Activated CD4-positive, alpha-beta T cell treated with anti-CD3 and anti-CD28 coated beads, Interleukin-2, amount 10 ng/mL, durations not matched to agents 7 days and 5 days (primary cell): Measurements from ENCODE around the gene SPSB1. TPM values are rescaled to one million over a fixed set of nuclear protein-coding genes. Genes with fewer than 3 reads are reported as not detected.
"Not testable (repeated sequence)": the region's sequence is repeated elsewhere in the genome, so short reads cannot be mapped to it uniquely, and the experiment has no call there.

Experiments used
- CTCF ChIA-PET: fragments of 350-600 bp; sonication (Branson Sonifier 250); formaldehyde crosslinking; loops from one replicate; lab custom pipeline; 2021; ENCODE audit warnings: antibody characterized with exemption; lab: Charles Lee
- POLR2A ChIA-PET: fragments of 350-600 bp; sonication (Branson Sonifier 250); formaldehyde crosslinking; loops from one replicate; lab custom pipeline; 2021; ENCODE audit warnings: antibody characterized with exemption; lab: Charles Lee
- DNase-seq: peaks from one replicate; pipeline ENCODE4 v3.0.0-alpha.2; 2020
- H3K27ac Mint-ChIP-seq: one replicate; pipeline ENCODE4 v1.8.0; 2021; ENCODE audit warnings: mild to moderate bottlenecking, moderate library complexity, mixed read lengths
- H3K27me3 Mint-ChIP-seq: one replicate; pipeline ENCODE4 v1.8.0; 2021; ENCODE audit warnings: mixed read lengths
- H3K36me3 Mint-ChIP-seq: one replicate; pipeline ENCODE4 v1.8.0; 2021; ENCODE audit warnings: low read depth, mixed read lengths
- H3K4me1 Mint-ChIP-seq: one replicate; pipeline ENCODE4 v1.8.0; 2021; ENCODE audit warnings: mixed read lengths
- H3K4me3 Mint-ChIP-seq: one replicate; pipeline ENCODE4 v1.8.0; 2021; ENCODE audit warnings: mild to moderate bottlenecking, moderate library complexity, mixed read lengths
- H3K9me3 Mint-ChIP-seq: one replicate; pipeline ENCODE4 v1.8.0; 2021; ENCODE audit warnings: mixed read lengths
- total RNA-seq, 2 experiments: library from RNA; stranded (reverse); gene quantifications; one replicate each; pipeline ENCODE4 v1.2.3, GENCODE V29; 2021

The SPSB1 gene
- total RNA-seq, 2 experiments from 2014 or later: 4.8 to 6.6 TPM

GRCh38 chr1:9376886-9377333, 84.2 kb downstream of the SPSB1 start:
- ChIA-PET CTCF (interaction anchor here (1.2 kb wide), 1 partner anchor 8 kb away, joined by 3 read pairs; no protein-coding TSS in a partner anchor), POLR2A (no interaction called here)
- Mint-ChIP-seq H3K9me3 (no peaks in the 10 kb centered on the region), H3K36me3 (no peaks in the 10 kb centered on the region), H3K27me3 (peaks cover 3% of the 10 kb centered on the region), H3K4me3 (no peak overlapping the region), H3K4me1 (no peaks in the 10 kb centered on the region), H3K27ac (no peak overlapping the region)
- no peak for DNase-seq

- H3K4me3 Mint-ChIP-seq: no peak overlapping the region
- ChIA-PET CTCF (interaction anchor here (1.0 kb wide), 1 partner anchor 21 kb away, joined by 3 read pairs; no protein-coding TSS in a partner anchor), POLR2A (no interaction called here)
- peaks cover 3% of the 10 kb centered on the region for H3K27me3 Mint-ChIP-seq
- no peak overlapping the region for H3K27ac Mint-ChIP-seq
- no peak for DNase-seq
- H3K9me3 Mint-ChIP-seq: no peaks in the 10 kb centered on the region
- no peaks in the 10 kb centered on the region for H3K36me3 Mint-ChIP-seq
- no peaks in the 10 kb centered on the region for H3K4me1 Mint-ChIP-seq
These were observed 86.1 kb downstream of the SPSB1 start for GRCh38 chr1:9378801-9379200.

- ChIA-PET POLR2A (no interaction called here), CTCF (no interaction called here)
- Mint-ChIP-seq H3K27me3 (peaks cover 3% of the 10 kb centered on the region), H3K36me3 (no peaks in the 10 kb centered on the region), H3K4me3 (no peak overlapping the region), H3K27ac (no peak overlapping the region), H3K9me3 (no peaks in the 10 kb centered on the region), H3K4me1 (no peaks in the 10 kb centered on the region)
- DNase-seq: no peak
These were observed 88.0 kb downstream of the SPSB1 start for GRCh38 chr1:9380711-9381110.

GRCh38 chr1:9382643-9383491, 90.2 kb downstream of the SPSB1 start:
- Mint-ChIP-seq H3K27me3 (peaks cover 8% of the 10 kb centered on the region), H3K9me3 (no peaks in the 10 kb centered on the region), H3K4me1 (peaks cover 2% of the 10 kb centered on the region), H3K4me3 (no peak overlapping the region), H3K36me3 (no peaks in the 10 kb centered on the region), H3K27ac (no peak overlapping the region)
- CTCF ChIA-PET: interaction anchor here (1.3 to 2.9 kb wide), 2 partner anchors 17 to 110 kb away, joined by 3 to 8 read pairs; no protein-coding TSS in a partner anchor
- POLR2A ChIA-PET: no interaction called here
- DNase-seq: no peak

- Mint-ChIP-seq H3K36me3 (no peaks in the 10 kb centered on the region), H3K4me3 (no peak overlapping the region), H3K27me3 (peaks cover 8% of the 10 kb centered on the region), H3K27ac (no peak overlapping the region), H3K4me1 (peaks cover 4% of the 10 kb centered on the region), H3K9me3 (no peaks in the 10 kb centered on the region)
- no peak for DNase-seq
- POLR2A ChIA-PET: no interaction called here
- CTCF ChIA-PET: interaction anchor here (0.6 to 2.9 kb wide), 4 partner anchors 8 to 27 kb away, joined by 3 to 8 read pairs (median 3); no protein-coding TSS in a partner anchor
These were observed 91.4 kb downstream of the SPSB1 start for GRCh38 chr1:9384128-9384527.

GRCh38 chr1:9384751-9385245, 92.1 kb downstream of the SPSB1 start:
- Mint-ChIP-seq H3K36me3 (no peaks in the 10 kb centered on the region), H3K27me3 (peaks cover 8% of the 10 kb centered on the region), H3K4me3 (no peak overlapping the region), H3K9me3 (no peaks in the 10 kb centered on the region), H3K27ac (peak overlapping the region; percentile 19), H3K4me1 (peaks cover 8% of the 10 kb centered on the region)
- no peak for DNase-seq
- POLR2A ChIA-PET: no interaction called here
- CTCF ChIA-PET: interaction anchor here (0.6 to 2.9 kb wide), 6 partner anchors 9 to 30 kb away, joined by 3 to 8 read pairs (median 3); no protein-coding TSS in a partner anchor

GRCh38 chr1:9385392-9385791, 92.7 kb downstream of the SPSB1 start:
- H3K9me3 Mint-ChIP-seq, POLR2A ChIA-PET, H3K27me3 Mint-ChIP-seq, DNase-seq, H3K36me3 Mint-ChIP-seq, H3K4me3 Mint-ChIP-seq: not testable (repeated sequence)
- Mint-ChIP-seq H3K4me1 (peaks cover 11% of the 10 kb centered on the region), H3K27ac (peak overlapping the region; percentile 19)
- CTCF ChIA-PET: interaction anchor here (0.8 to 2.9 kb wide), 7 partner anchors 9 to 56 kb away, joined by 3 to 8 read pairs (median 3); no protein-coding TSS in a partner anchor

GRCh38 chr1:9385801-9386573, 93.3 kb downstream of the SPSB1 start:
- Mint-ChIP-seq H3K4me3 (no peak overlapping the region), H3K27ac (no peak overlapping the region), H3K9me3 (no peaks in the 10 kb centered on the region), H3K27me3 (peaks cover 12% of the 10 kb centered on the region), H3K4me1 (peaks cover 14% of the 10 kb centered on the region), H3K36me3 (no peaks in the 10 kb centered on the region)
- CTCF ChIA-PET: interaction anchor here (0.8 to 2.9 kb wide), 8 partner anchors 9 to 55 kb away, joined by 3 to 8 read pairs (median 3); no protein-coding TSS in a partner anchor
- DNase-seq: no peak
- POLR2A ChIA-PET: no interaction called here

- DNase-seq: no peak
- ChIA-PET POLR2A (no interaction called here), CTCF (interaction anchor here (0.6 to 1.7 kb wide), 3 partner anchors 22 to 170 kb away, joined by 3 read pairs; no protein-coding TSS in a partner anchor)
- peaks cover 17% of the 10 kb centered on the region for H3K27me3 Mint-ChIP-seq
- H3K4me3 Mint-ChIP-seq: no peak overlapping the region
- H3K27ac Mint-ChIP-seq: no peak overlapping the region
- no peaks in the 10 kb centered on the region for H3K36me3 Mint-ChIP-seq
- H3K4me1 Mint-ChIP-seq: peaks cover 14% of the 10 kb centered on the region
- H3K9me3 Mint-ChIP-seq: no peaks in the 10 kb centered on the region
These were observed 95.9 kb downstream of the SPSB1 start for GRCh38 chr1:9388335-9389180.

GRCh38 chr1:9389968-9390367, 97.3 kb downstream of the SPSB1 start:
- Mint-ChIP-seq H3K27me3 (peaks cover 17% of the 10 kb centered on the region), H3K4me3 (no peak overlapping the region), H3K27ac (no peak overlapping the region), H3K9me3 (no peaks in the 10 kb centered on the region), H3K36me3 (no peaks in the 10 kb centered on the region), H3K4me1 (peaks cover 14% of the 10 kb centered on the region)
- ChIA-PET CTCF (no interaction called here), POLR2A (no interaction called here)
- DNase-seq: no peak

GRCh38 chr1:9391620-9392019, 98.9 kb downstream of the SPSB1 start:
- Mint-ChIP-seq H3K4me3 (no peak overlapping the region), H3K27me3 (peaks cover 17% of the 10 kb centered on the region), H3K4me1 (peaks cover 14% of the 10 kb centered on the region), H3K36me3 (no peaks in the 10 kb centered on the region), H3K9me3 (no peaks in the 10 kb centered on the region), H3K27ac (no peak overlapping the region)
- ChIA-PET CTCF (interaction anchor here (1.1 to 1.3 kb wide), 2 partner anchors 9 to 91 kb away, joined by 3 to 4 read pairs; no protein-coding TSS in a partner anchor), POLR2A (no interaction called here)
- no peak for DNase-seq

GRCh38 chr1:9394010-9394409, 101.3 kb downstream of the SPSB1 start:
- ChIA-PET POLR2A (no interaction called here), CTCF (interaction anchor here (1.0 kb wide), 1 partner anchor 20 kb away, joined by 3 read pairs; no protein-coding TSS in a partner anchor)
- Mint-ChIP-seq H3K27ac (no peak overlapping the region), H3K9me3 (no peaks in the 10 kb centered on the region), H3K4me3 (no peak overlapping the region), H3K4me1 (peaks cover 12% of the 10 kb centered on the region), H3K27me3 (peaks cover 12% of the 10 kb centered on the region), H3K36me3 (no peaks in the 10 kb centered on the region)
- no peak for DNase-seq
